HG03469 (cell line): ENCODE results near the gene S1PR4.
"Not testable (repeated sequence)": the region's sequence is repeated elsewhere in the genome, so short reads cannot be mapped to it uniquely, and the experiment has no call there.

ENCODE experiments used
- ATAC-seq: cut with Tn5 transposase; IDR thresholded peaks from one replicate; pipeline ENCODE4 v1.9.1; 2021; ENCODE audit warnings: mild to moderate bottlenecking, moderate library complexity, moderate number of reproducible peaks; ENCODE audit not compliant: unreplicated experiment

The S1PR4 gene

GRCh38 chr19:3176715-3177501, 1.7 kb upstream of the S1PR4 start:
- ATAC-seq, result no peak

GRCh38 chr19:3178973-3179738, 587 bp downstream of the S1PR4 start:
- no peak for ATAC-seq

GRCh38 chr19:3179739-3180293, 1.2 kb downstream of the S1PR4 start:
- ATAC-seq, result no peak

- ATAC-seq, result no peak
These were observed 5.4 kb downstream of the S1PR4 start for GRCh38 chr19:3183721-3184641.

- peak; percentile 7 for ATAC-seq
These were observed 6.4 kb downstream of the S1PR4 start for GRCh38 chr19:3184847-3185460.

- peak; percentile 50 for ATAC-seq
These were observed 7.0 kb downstream of the S1PR4 start, which contains the start of gene NCLN for GRCh38 chr19:3185461-3186159. NCLN (plus strand) TSS chr19:3185930; CDS start chr19:3186031, 101 bp downstream.

- peak; percentile 20 for ATAC-seq
These were observed 7.7 kb downstream of the S1PR4 start for GRCh38 chr19:3186160-3186688.

GRCh38 chr19:3186891-3187661, 8.5 kb downstream of the S1PR4 start:
- no peak for ATAC-seq

GRCh38 chr19:3187662-3188511, 9.3 kb downstream of the S1PR4 start:
- no peak for ATAC-seq

GRCh38 chr19:3188627-3189596, 10.3 kb downstream of the S1PR4 start:
- ATAC-seq, result no peak

- ATAC-seq, result no peak
These were observed 11.3 kb downstream of the S1PR4 start for GRCh38 chr19:3189702-3190469.

- ATAC-seq, result no peak
These were observed 11.9 kb downstream of the S1PR4 start for GRCh38 chr19:3190470-3190770.

- no peak for ATAC-seq
These were observed 12.6 kb downstream of the S1PR4 start for GRCh38 chr19:3190921-3191805.

GRCh38 chr19:3191806-3192104, 13.2 kb downstream of the S1PR4 start:
- not testable (repeated sequence) for ATAC-seq

GRCh38 chr19:3192228-3192635, 13.7 kb downstream of the S1PR4 start:
- no peak for ATAC-seq
